ENCODE results near the gene TIE1. TPM values are rescaled to one million over a fixed set of nuclear protein-coding genes. Genes with fewer than 3 reads are reported as not detected.

Gene TIE1
- total RNA-seq, 1 experiment from 2014 or later: 1.2 TPM

- Mint-ChIP-seq H3K27me3 (ENCODE audit: low read depth) (peaks cover 3% of the 10 kb centered on the region), H3K4me3 (peak overlapping the region; percentile 26 to 61; a peak in 3 of 5 replicates), H3K4me1 (peaks cover 24 to 27% of the 10 kb centered on the region in 2 experiments), H3K27ac (peak overlapping the region in 2 of 3 experiments; percentile 40 to 84; a peak in 4 of 7 replicates), H3K9me3 (no peaks in the 10 kb centered on the region), H3K36me3 (ENCODE audit: insufficient read depth in 1 of 3, low read depth in 3 of 3) (peaks cover 0 to 6% (median 4%) of the 10 kb centered on the region in 3 experiments; a peak in 4 of 7 replicates)
- H3K18ac ChIP-seq (ENCODE audit: insufficient read length, low read depth, low read length): no peak overlapping the region
- no CpG with 5 or more reads among the region's 11 CpGs for WGBS (ENCODE audit: extremely low coverage, insufficient read length, low lambda C conversion rate)
- no peak overlapping the region for H4K8ac ChIP-seq (replicated peaks; ENCODE audit: insufficient read length, low read depth, low read length)
- no peak overlapping the region for H3K27ac ChIP-seq (ENCODE audit: insufficient read length, low read depth, low read length)
- H4K5ac ChIP-seq (ENCODE audit: insufficient read length, low read depth, low read length): no peak overlapping the region
- H2BK120ac ChIP-seq (ENCODE audit: low read depth, low read length, poor library complexity, severe bottlenecking): no peak overlapping the region
- no peaks in the 10 kb centered on the region for H3K79me1 ChIP-seq (ENCODE audit: insufficient read depth, low read depth, low read length, poor library complexity, severe bottlenecking)
- no peaks in the 10 kb centered on the region for H3K79me2 ChIP-seq (ENCODE audit: insufficient read depth, low read length)
- no peaks in the 10 kb centered on the region for H4K20me1 ChIP-seq (ENCODE audit: control insufficient read depth, insufficient read depth, insufficient read length)
- DNase-seq: no peak
- no peak overlapping the region for H3K14ac ChIP-seq (ENCODE audit: insufficient read depth, low read length)
- H3K4me2 ChIP-seq (ENCODE audit: insufficient read depth, insufficient read length, low read length): no peak overlapping the region
- no peak overlapping the region for H2AK5ac ChIP-seq (ENCODE audit: insufficient read length, low read length)
- H2BK5ac ChIP-seq (ENCODE audit: insufficient read length, low read length): no peak overlapping the region
- no peak overlapping the region for H3K23ac ChIP-seq (ENCODE audit: insufficient read length, low read depth, low read length)
- H4K91ac ChIP-seq (ENCODE audit: insufficient read length, low read depth, low read length): no peak overlapping the region
- no peak overlapping the region for H2BK12ac ChIP-seq (ENCODE audit: insufficient read length, low read depth, low read length)
- no peak overlapping the region for H3K4ac ChIP-seq (ENCODE audit: low read depth, low read length)
- H2BK15ac ChIP-seq (ENCODE audit: low read depth, low read length): no peak overlapping the region
- H3T11ph ChIP-seq (ENCODE audit: low read length): no peak overlapping the region
- peaks cover 7% of the 10 kb centered on the region; the same call in 1 of the 2 replicates for H3K4me1 ChIP-seq (ENCODE audit: insufficient read depth, low read length)
- TF ChIP-seq CTCF (conservative IDR thresholded peaks at IDR 0.05): no peak
- H2AFZ ChIP-seq (ENCODE audit: low read length): no peak overlapping the region
- H3K23me2 ChIP-seq (ENCODE audit: insufficient read length, low read depth, low read length, poor library complexity, severe bottlenecking): peaks cover 3% of the 10 kb centered on the region
- no peak overlapping the region for H3K56ac ChIP-seq (ENCODE audit: insufficient read length, low read depth, low read length)
- no peaks in the 10 kb centered on the region for H3K27me3 ChIP-seq (ENCODE audit: insufficient read depth, low read length)
- H2BK20ac ChIP-seq (ENCODE audit: low read depth, low read length, poor library complexity, severe bottlenecking): no peak overlapping the region
- H3K9me3 ChIP-seq (ENCODE audit: control insufficient read depth, low read depth, low read length): no peaks in the 10 kb centered on the region
- no peak overlapping the region for H3K9ac ChIP-seq (ENCODE audit: extremely low read depth, insufficient read length, low read length)
Measured at GRCh38 chr1:43286115-43286514, 14.7 kb upstream of the TIE1 start.
